ENCODE results near the gene SNUPN.
"Not testable (repeated sequence)": the region's sequence is repeated elsewhere in the genome, so short reads cannot be mapped to it uniquely, and the experiment has no call there.

The SNUPN gene

GRCh38 chr15:75584121-75584520 is 41.4 kb downstream of the SNUPN start:
- TF ChIP-seq ZFX (IDR thresholded peaks at IDR 0.05) (no peak), CTCF (conservative IDR thresholded peaks at IDR 0.05) (no peak)
- H3K27ac ChIP-seq, result no peak overlapping the region

GRCh38 chr15:75583701-75584100 is 41.8 kb downstream of the SNUPN start:
- TF ChIP-seq CTCF (conservative IDR thresholded peaks at IDR 0.05) (no peak), ZFX (IDR thresholded peaks at IDR 0.05) (no peak)
- no peak overlapping the region for H3K27ac ChIP-seq

GRCh38 chr15:75582943-75583342 is 42.6 kb downstream of the SNUPN start:
- H3K27ac ChIP-seq, result not testable (repeated sequence)

GRCh38 chr15:75578948-75579920 is 46.3 kb downstream of the SNUPN start, which contains the start of gene PTPN9:
TSS of gene PTPN9 (minus strand) at chr15:75579315. CDS start at chr15:75578776, 539 bp downstream.
- peak within 1 kb of the TSS; percentile 92 for H3K27ac ChIP-seq
- TF ChIP-seq ZFX (IDR thresholded peaks at IDR 0.05) (peak; percentile 92), CTCF (conservative IDR thresholded peaks at IDR 0.05) (peak; percentile 81)

GRCh38 chr15:75578173-75578947 is 47.2 kb downstream of the SNUPN start:
- H3K27ac ChIP-seq, result peak overlapping the region; percentile 92
- TF ChIP-seq CTCF (conservative IDR thresholded peaks at IDR 0.05), result no peak
- peak; percentile 98 for TF ChIP-seq ZFX (IDR thresholded peaks at IDR 0.05)

GRCh38 chr15:75577401-75578172 is 47.9 kb downstream of the SNUPN start:
- H3K27ac ChIP-seq, result peak overlapping the region; percentile 92; the same call in 1 of the 2 replicates
- TF ChIP-seq ZFX (IDR thresholded peaks at IDR 0.05), result no peak
- no peak for TF ChIP-seq CTCF (conservative IDR thresholded peaks at IDR 0.05)

GRCh38 chr15:75573648-75574384 is 51.7 kb downstream of the SNUPN start:
- TF ChIP-seq CTCF (conservative IDR thresholded peaks at IDR 0.05), result no peak
- TF ChIP-seq ZFX (IDR thresholded peaks at IDR 0.05), result no peak
- H3K27ac ChIP-seq, result no peak overlapping the region

All from C4-2B (cell line).